ENCODE measurements around the gene SON.

DNA sequence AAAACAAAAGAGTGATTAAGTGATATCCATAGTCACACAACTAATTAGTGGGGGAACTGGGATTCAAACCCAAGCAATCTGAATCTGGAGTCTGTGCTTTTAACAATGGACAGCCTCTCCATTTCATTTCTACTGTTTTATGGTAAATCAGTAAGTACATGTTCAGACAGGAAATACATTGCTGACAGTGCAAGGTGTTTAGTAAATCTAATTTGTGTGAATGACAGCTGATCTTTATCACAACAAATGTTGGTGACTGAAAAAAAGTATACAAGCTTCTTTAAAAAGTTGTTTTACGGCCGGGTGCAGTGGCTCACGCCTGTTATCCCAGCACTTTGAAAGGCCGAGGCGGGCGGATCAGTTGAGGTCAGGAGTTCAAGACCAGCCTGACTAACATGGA, 25.1 kb downstream of the SON start:
- TF ChIP-seq STAG1 (CRISPR knock-in tag; IDR thresholded peaks at IDR 0.05) (no peak), ZNF124 (CRISPR knock-in tag; IDR thresholded peaks at IDR 0.05) (no peak)
- TF ChIP-seq, protein P1, sequence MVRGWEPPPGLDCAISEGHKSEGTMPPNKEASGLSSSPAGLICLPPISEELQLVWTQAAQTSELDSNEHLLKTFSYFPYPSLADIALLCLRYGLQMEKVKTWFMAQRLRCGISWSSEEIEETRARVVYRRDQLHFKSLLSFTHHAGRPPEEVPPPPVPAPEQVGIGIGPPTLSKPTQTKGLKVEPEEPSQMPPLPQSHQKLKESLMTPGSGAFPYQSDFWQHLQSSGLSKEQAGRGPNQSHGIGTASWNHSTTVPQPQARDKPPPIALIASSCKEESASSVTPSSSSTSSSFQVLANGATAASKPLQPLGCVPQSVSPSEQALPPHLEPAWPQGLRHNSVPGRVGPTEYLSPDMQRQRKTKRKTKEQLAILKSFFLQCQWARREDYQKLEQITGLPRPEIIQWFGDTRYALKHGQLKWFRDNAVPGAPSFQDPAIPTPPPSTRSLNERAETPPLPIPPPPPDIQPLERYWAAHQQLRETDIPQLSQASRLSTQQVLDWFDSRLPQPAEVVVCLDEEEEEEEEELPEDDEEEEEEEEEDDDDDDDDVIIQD (CRISPR knock-in tag; IDR thresholded peaks at IDR 0.05; ENCODE audit: low read depth), result no peak

All from HepG2 (cell line).